GM10248 (cell line): Measurements from ENCODE around the gene RASSF6.

Source experiments
- CTCF ChIA-PET: fragments of 300-600 bp; sonication (Branson Sonifier 250); formaldehyde crosslinking; extraction: SDS; loops from one replicate; lab custom pipeline; 2021; ENCODE audit warnings: antibody characterized with exemption; lab: Yijun Ruan, JAX
- POLR2A ChIA-PET: fragments of 350-650 bp; sonication (Branson Sonifier 250); formaldehyde crosslinking; extraction: SDS; loops from one replicate; lab custom pipeline; 2020; ENCODE audit warnings: antibody characterized with exemption; lab: Yijun Ruan, JAX
- DNase-seq: peaks from one replicate; pipeline ENCODE4 v3.0.0; 2012; ENCODE audit errors: extremely low spot score
- CTCF ChIP-seq: IDR thresholded peaks from 2 replicates; pipeline ENCODE4 v1.5.1; 2012; ENCODE audit warnings: mild to moderate bottlenecking, low read depth; ENCODE audit errors: extremely low read depth, missing control alignments, control extremely low read depth

The RASSF6 gene

GRCh38 chr4:73596001-73596400 is 24.2 kb downstream of the RASSF6 start:
- no peak for TF ChIP-seq CTCF
- ChIA-PET POLR2A (no interaction called here), CTCF (interaction anchor here (0.8 to 2.1 kb wide), 3 partner anchors 11 to 25 kb away, joined by 3 to 4 read pairs (median 4); no protein-coding TSS in a partner anchor)
- DNase-seq = no peak

- DNase-seq = no peak
- peak; percentile 33 for TF ChIP-seq CTCF
- CTCF ChIA-PET = interaction anchor here (0.9 to 3.3 kb wide), 11 partner anchors 8 to 541 kb away, joined by 3 to 18 read pairs (median 4); no protein-coding TSS in a partner anchor
- POLR2A ChIA-PET = no interaction called here
Measured at GRCh38 chr4:73593631-73594241, 26.5 kb downstream of the RASSF6 start.

GRCh38 chr4:73589887-73590801 is 30.1 kb downstream of the RASSF6 start:
- POLR2A ChIA-PET = no interaction called here
- TF ChIP-seq CTCF = no peak
- CTCF ChIA-PET = interaction anchor here (1.0 to 2.4 kb wide), 6 partner anchors 11 to 64 kb away, joined by 3 to 13 read pairs (median 6); no protein-coding TSS in a partner anchor
- peak; percentile 41 for DNase-seq

- POLR2A ChIA-PET = no interaction called here
- CTCF ChIA-PET = interaction anchor here (1.0 to 2.4 kb wide), 6 partner anchors 10 to 65 kb away, joined by 3 to 13 read pairs (median 6); no protein-coding TSS in a partner anchor
- TF ChIP-seq CTCF = no peak
- DNase-seq = no peak
Measured at GRCh38 chr4:73589261-73589847, 30.9 kb downstream of the RASSF6 start.

GRCh38 chr4:73588613-73589012 is 31.6 kb downstream of the RASSF6 start:
- no peak for TF ChIP-seq CTCF
- POLR2A ChIA-PET = no interaction called here
- CTCF ChIA-PET = interaction anchor here (1.6 to 2.4 kb wide), 3 partner anchors 13 to 66 kb away, joined by 5 to 13 read pairs (median 7); no protein-coding TSS in a partner anchor
- no peak for DNase-seq

- TF ChIP-seq CTCF = no peak
- DNase-seq = no peak
- CTCF ChIA-PET = interaction anchor here (0.7 to 6.4 kb wide), 5 partner anchors 8 to 66 kb away, joined by 3 to 39 read pairs (median 4); no protein-coding TSS in a partner anchor
- POLR2A ChIA-PET = no interaction called here
Measured at GRCh38 chr4:73586666-73587065, 33.6 kb downstream of the RASSF6 start.
